Mesodermal cell (in vitro differentiated cells): Measurements from ENCODE around the gene SCN2B.

ENCODE experiments used
- H3K27ac ChIP-seq: 2 replicates; pipeline ENCODE4 v1.7.0; 2013; ENCODE audit warnings: mild to moderate bottlenecking, low read depth, low read length, moderate library complexity; ENCODE audit not compliant: severe bottlenecking
- H3K36me3 ChIP-seq: 2 replicates; pipeline ENCODE4 v1.7.1; 2013; ENCODE audit warnings: mild to moderate bottlenecking, low read length, moderate library complexity; ENCODE audit not compliant: control insufficient read depth, insufficient read depth
- H3K4me1 ChIP-seq: one replicate; pipeline ENCODE4 v1.7.1; 2013; ENCODE audit warnings: mild to moderate bottlenecking, low read length; ENCODE audit not compliant: insufficient read depth, control insufficient read depth, poor library complexity, severe bottlenecking
- H3K4me3 ChIP-seq: 2 replicates; pipeline ENCODE4 v1.7.0; 2013; ENCODE audit warnings: low read length, control low read depth, mild to moderate bottlenecking; ENCODE audit not compliant: insufficient read depth, poor library complexity, severe bottlenecking; ENCODE audit errors: extremely low read depth
- H3K9me3 ChIP-seq: 2 replicates; pipeline ENCODE4 v1.7.1; 2013; ENCODE audit warnings: mild to moderate bottlenecking, low read length, moderate library complexity; ENCODE audit not compliant: control insufficient read depth
- WGBS, 2 experiments: methylation state at CpG; one replicate each; pipeline ENCODE4 v1.1.5; 2013; ENCODE audit warnings: missing lambda C conversion rate in 2 of 2; ENCODE audit not compliant: insufficient coverage in 2 of 2; 5-methylcytosine and 5-hydroxymethylcytosine counted together

Gene SCN2B

GRCh38 chr11:118206391-118207031 is 30.1 kb upstream of the SCN2B start:
- peaks cover 6% of the 10 kb centered on the region for H3K4me1 ChIP-seq
- no peaks in the 10 kb centered on the region for H3K9me3 ChIP-seq
- WGBS, 2 experiments: 86% methylated on average over 1 of the region's 1 CpG; no CpG with 5 or more reads in 1 of the 2 experiments
- no peak overlapping the region for H3K4me3 ChIP-seq
- H3K27ac ChIP-seq: no peak overlapping the region
- no peaks in the 10 kb centered on the region for H3K36me3 ChIP-seq

GRCh38 chr11:118205606-118206378 is 29.4 kb upstream of the SCN2B start:
- Histone ChIP-seq H3K36me3 (no peaks in the 10 kb centered on the region), H3K27ac (no peak overlapping the region), H3K9me3 (no peaks in the 10 kb centered on the region)

GRCh38 chr11:118202599-118203422 is 26.4 kb upstream of the SCN2B start:
- Histone ChIP-seq H3K27ac (no peak overlapping the region), H3K9me3 (no peaks in the 10 kb centered on the region), H3K4me3 (no peak overlapping the region), H3K36me3 (no peaks in the 10 kb centered on the region), H3K4me1 (no peaks in the 10 kb centered on the region)
- 93 to 96% methylated on average over 4 to 5 of the region's 7 CpGs for WGBS, 2 experiments

More at GRCh38 chr11:118205606-118206378, 29.4 kb upstream of the SCN2B start:
- Histone ChIP-seq H3K4me1 (peaks cover 4% of the 10 kb centered on the region), H3K4me3 (no peak overlapping the region)
- 93 to 94% methylated on average over 6 to 8 of the region's 9 CpGs for WGBS, 2 experiments

GRCh38 chr11:118201966-118202365 is 25.5 kb upstream of the SCN2B start:
- H3K4me3 ChIP-seq: no peak overlapping the region
- H3K27ac ChIP-seq: no peak overlapping the region
- 88 to 94% methylated on average over 2 of the region's 2 CpGs for WGBS, 2 experiments
- no peaks in the 10 kb centered on the region for H3K9me3 ChIP-seq
- no peaks in the 10 kb centered on the region for H3K4me1 ChIP-seq
- no peaks in the 10 kb centered on the region for H3K36me3 ChIP-seq

- H3K4me3 ChIP-seq: no peak overlapping the region
- no peaks in the 10 kb centered on the region for H3K4me1 ChIP-seq
- no peak overlapping the region for H3K27ac ChIP-seq
- H3K9me3 ChIP-seq: no peaks in the 10 kb centered on the region
- WGBS, 2 experiments: 94 to 97% methylated on average over 7 to 8 of the region's 9 CpGs
- no peaks in the 10 kb centered on the region for H3K36me3 ChIP-seq
Observed at GRCh38 chr11:118200901-118201680, 24.7 kb upstream of the SCN2B start.

DNA sequence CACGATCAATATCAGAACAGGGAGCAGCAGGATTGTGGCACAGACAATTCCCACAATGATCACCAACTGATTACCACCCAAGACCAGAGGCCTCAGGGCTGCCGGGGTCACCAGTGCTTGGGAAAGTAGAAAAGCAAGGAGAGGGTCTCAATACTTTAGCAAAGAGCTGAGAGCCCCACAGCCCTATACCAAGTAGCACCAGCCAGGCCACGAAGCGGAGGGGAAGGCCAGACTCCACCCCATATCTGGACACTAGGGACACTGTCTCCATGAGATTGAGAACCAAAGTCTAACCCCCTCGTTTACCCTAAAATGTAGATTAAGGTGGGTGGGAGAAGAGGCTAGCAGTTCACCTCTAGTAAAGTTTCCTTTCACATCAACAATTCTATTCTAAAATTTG is 24.1 kb upstream of the SCN2B start:
- Histone ChIP-seq H3K36me3 (no peaks in the 10 kb centered on the region), H3K9me3 (no peaks in the 10 kb centered on the region), H3K4me3 (no peak overlapping the region), H3K27ac (no peak overlapping the region), H3K4me1 (no peaks in the 10 kb centered on the region)
- WGBS, 2 experiments: 82 to 88% methylated on average over 1 to 2 of the region's 5 CpGs

- Histone ChIP-seq H3K4me3 (no peak overlapping the region), H3K9me3 (no peaks in the 10 kb centered on the region), H3K4me1 (no peaks in the 10 kb centered on the region), H3K36me3 (no peaks in the 10 kb centered on the region), H3K27ac (no peak overlapping the region)
- WGBS, 2 experiments: 90 to 96% methylated on average over 3 to 4 of the region's 6 CpGs
Observed at GRCh38 chr11:118199135-118199534, 22.7 kb upstream of the SCN2B start.

DNA sequence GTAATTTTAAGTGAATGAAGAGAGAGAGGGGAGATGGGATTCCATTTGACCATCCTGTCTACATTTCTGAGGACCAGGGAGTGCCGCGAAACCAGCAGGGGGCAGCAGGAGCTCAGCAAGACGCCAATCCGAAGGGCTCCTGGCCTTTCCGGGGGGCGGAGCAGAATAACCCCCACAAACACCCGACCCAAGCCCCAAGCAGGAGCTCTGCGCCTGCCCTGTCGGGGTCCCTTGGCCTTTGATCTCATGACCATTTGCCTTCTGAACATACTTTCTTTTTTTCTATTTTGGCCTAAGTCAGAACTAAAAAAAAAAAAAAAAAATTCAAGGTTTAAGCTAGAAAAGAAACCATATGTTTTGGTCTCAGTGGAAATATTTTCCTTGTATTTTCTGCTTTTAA is 21.9 kb upstream of the SCN2B start:
- no peak overlapping the region for H3K27ac ChIP-seq
- 3 to 8% methylated on average over 5 to 6 of the region's 9 CpGs for WGBS, 2 experiments
- H3K36me3 ChIP-seq: no peaks in the 10 kb centered on the region
- H3K4me3 ChIP-seq: no peak overlapping the region
- no peaks in the 10 kb centered on the region for H3K4me1 ChIP-seq
- H3K9me3 ChIP-seq: no peaks in the 10 kb centered on the region

- 69 to 73% methylated on average over 3 to 4 of the region's 10 CpGs for WGBS, 2 experiments
- peak overlapping the region; percentile 49 for H3K27ac ChIP-seq
Observed at GRCh38 chr11:118194835-118195627, 18.6 kb upstream of the SCN2B start.

More at GRCh38 chr11:118194835-118195627, 18.6 kb upstream of the SCN2B start:
- H3K9me3 ChIP-seq: no peaks in the 10 kb centered on the region
- H3K4me3 ChIP-seq: no peak overlapping the region
- no peaks in the 10 kb centered on the region for H3K4me1 ChIP-seq
- H3K36me3 ChIP-seq: no peaks in the 10 kb centered on the region
